DMS 273 (cell line): ENCODE results near the gene AKAP11.

Experiments used
- DNase-seq: peaks from one replicate; lab custom pipeline; 2025; ENCODE audit not compliant: unreplicated experiment; lab: John Stamatoyannopoulos, UW

AKAP11 gene

GRCh38 chr13:42333613-42334328 is 61.8 kb downstream of the AKAP11 start:
- DNase-seq, result peak; percentile 43

DNA sequence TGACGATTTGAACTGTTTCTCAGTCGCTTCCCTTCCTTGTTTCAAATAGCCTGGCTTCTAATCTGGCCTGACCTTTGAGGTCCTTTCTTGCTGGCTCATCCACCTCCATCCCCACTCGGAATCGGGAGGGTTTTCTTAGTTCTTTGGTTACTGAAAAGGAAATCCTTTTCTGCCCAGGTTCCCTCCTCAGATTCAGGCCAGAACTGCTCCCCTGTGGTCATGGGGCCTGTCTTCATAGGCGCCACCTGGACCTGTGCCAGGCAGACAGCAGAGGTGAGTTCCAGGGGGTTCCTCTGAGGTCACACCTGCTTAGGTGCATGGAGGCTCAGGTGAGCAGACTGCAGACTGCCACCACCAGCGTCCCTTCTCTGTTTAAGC is 62.4 kb downstream of the AKAP11 start:
- DNase-seq, result peak; percentile 20

- DNase-seq, result no peak
These were observed 66.1 kb downstream of the AKAP11 start for GRCh38 chr13:42337808-42338600.

DNA sequence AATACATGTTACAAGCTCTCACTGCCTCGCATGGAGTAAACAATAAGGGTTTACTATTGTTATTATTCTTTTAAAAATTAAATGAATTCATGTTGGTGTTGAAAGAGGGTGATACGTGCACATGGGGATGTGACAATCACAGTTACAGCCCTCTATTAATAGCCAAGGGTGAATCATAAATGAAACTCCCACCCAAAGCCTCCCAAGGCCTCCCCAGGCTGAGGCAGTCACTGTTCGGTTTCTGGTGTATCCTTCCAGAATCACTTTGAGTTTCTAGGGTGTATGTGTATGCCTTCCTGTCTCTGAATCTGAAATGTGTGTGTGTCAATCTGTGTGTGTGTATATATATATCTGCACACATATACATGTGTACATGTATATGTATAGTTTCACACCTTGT is 73.4 kb downstream of the AKAP11 start:
- DNase-seq, result no peak

DNA sequence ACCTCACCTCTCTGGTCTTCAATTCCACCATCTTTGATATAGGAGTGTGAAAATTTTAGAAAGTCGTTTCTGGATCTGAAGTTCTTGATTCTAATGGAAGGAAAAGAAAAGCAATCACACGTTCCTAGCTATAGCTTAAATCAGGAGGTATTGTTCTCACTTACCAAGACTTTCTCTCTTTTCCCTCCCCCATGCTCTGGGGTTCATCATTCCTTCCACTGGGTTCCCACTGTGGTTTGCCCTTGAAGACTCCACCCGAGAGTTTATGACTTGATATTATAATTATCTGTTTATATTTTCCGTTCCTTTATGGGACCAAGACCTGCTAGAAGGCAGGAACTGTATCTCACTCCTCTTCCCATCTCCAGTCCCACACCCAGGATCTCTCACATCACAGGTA is 76.6 kb downstream of the AKAP11 start:
- DNase-seq, result no peak

GRCh38 chr13:42350141-42350540 is 78.2 kb downstream of the AKAP11 start:
- no peak for DNase-seq

DNA sequence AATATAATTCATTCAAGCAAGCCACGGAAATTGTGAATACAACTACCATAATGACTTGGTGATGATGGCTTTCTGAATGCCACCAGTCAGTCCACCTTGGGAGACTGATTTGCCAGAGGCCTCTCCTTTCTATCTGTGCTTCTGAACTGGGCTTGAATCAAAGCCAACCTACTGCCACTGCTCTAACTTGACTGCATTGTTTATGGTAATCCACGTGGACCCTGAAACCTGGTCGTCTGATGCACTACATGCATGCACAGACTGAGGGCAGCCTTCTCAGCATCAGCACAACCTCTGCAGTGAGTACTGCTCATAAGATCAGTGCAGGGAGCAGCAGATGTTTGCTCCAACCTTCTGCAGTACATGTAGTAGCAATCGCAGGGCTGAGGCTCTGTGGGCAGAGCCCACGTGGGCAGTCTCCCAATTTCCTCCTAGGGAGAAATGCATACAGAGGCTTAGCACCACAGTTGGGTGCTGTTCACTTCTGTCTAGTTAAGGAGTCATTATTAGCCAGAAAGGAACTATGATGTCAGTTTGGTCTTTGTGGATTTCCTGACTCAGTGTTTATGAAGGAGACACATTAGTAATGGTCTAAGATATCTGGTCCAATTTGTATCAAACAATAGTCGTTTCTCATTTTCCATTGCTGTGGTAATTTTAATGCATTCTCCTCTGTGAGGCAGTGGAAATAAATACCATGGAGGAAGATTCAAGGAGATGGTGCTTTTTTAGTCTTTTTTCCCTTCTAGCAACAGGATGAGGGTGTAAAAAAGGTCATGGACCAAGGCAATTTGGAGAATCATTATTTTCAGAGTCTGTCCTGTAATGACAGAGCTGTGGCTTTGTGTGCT is 82.5 kb downstream of the AKAP11 start:
- DNase-seq, result peak; percentile 59

- no peak for DNase-seq
These were observed 83.1 kb downstream of the AKAP11 start for GRCh38 chr13:42355092-42355485.

GRCh38 chr13:42355491-42356183 is 83.7 kb downstream of the AKAP11 start:
- DNase-seq, result no peak

- DNase-seq, result no peak
These were observed 84.2 kb downstream of the AKAP11 start for GRCh38 chr13:42356184-42356575.

DNA sequence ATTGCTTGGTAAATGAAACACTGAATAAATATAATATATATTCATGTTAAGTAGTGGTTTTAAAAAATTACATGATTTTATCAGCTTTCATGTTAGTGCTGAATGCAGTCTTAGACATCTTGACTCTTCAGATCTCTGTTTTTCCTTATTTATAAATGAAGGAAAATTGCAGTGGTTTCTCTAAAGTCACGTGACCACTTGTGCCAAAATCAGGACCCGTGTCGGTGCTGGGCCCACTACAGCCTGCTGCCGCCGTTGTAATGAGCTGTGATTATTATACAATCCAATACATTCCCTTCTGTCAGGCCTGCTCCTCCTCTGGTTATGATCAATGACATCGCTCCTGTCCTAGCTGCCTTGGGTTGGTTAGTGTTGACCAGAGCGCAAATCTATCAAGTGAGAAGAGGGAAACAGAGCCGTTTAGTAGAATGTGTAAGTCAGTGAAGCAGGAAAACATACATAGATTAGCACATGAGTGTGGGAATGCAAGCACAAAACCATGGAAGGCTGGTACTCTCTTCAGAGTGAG is 88.2 kb downstream of the AKAP11 start:
- no peak for DNase-seq

GRCh38 chr13:42361701-42362100 is 89.7 kb downstream of the AKAP11 start:
- DNase-seq, result no peak

GRCh38 chr13:42363941-42364612 is 92.1 kb downstream of the AKAP11 start:
- no peak for DNase-seq

- no peak for DNase-seq
These were observed 92.7 kb downstream of the AKAP11 start for GRCh38 chr13:42364613-42365000.

DNA sequence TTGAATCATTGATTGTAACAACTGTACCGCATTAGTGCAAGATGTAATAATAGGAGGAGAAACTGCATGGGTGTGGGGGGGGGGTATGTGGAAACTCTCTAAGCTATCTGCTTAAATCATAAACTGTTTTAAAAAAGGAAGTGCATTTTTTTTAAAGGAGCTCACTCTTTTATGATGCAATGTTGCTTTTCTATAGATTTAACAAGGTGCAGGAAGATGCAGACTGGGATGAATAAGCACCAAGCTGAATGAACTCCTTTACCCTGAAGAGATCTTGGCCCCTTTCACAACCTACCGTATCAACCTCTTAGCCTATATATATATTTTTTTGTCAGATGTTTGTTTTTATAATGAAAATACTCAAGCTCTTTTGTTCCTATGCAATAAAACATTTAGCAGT is 95.9 kb downstream of the AKAP11 start:
- no peak for DNase-seq

DNA sequence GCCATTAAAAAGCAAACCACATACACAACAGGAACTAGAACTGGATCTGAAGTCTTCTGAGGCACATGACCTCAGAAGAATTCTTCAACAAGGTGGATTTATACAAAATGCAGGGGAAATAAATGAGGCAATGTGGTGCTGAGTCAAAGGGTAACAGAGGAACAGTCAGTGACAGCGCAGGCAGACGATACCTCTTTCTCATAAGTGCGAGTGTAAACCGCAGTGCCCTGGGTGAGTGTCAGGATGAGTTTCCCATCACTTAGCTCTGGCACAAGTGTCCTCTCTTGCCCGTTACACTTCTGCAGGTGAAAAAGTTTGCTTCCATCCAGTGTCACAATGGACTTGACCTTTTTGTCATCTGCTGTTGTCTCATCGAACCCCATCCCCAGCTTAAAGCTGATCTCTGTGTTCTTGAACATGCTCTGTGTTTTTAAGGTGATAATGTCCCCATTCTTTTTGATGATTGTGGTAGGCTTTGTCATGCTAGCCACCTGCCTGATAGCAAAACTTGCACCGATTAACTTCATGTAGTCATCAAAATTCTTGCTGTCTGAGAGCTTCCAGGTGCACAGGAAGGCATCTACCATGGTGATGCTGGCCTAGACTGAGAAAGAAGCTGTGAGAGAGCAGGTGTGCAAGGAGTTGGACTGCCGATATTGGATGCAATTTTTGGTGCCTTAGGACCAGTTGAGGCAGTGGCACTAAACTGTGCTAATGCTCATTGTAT is 97.3 kb downstream of the AKAP11 start:
- DNase-seq, result no peak

GRCh38 chr13:42370229-42370628 is 98.3 kb downstream of the AKAP11 start:
- no peak for DNase-seq
